ENCODE measurements around the gene PTPRM.

PTPRM gene

DNA sequence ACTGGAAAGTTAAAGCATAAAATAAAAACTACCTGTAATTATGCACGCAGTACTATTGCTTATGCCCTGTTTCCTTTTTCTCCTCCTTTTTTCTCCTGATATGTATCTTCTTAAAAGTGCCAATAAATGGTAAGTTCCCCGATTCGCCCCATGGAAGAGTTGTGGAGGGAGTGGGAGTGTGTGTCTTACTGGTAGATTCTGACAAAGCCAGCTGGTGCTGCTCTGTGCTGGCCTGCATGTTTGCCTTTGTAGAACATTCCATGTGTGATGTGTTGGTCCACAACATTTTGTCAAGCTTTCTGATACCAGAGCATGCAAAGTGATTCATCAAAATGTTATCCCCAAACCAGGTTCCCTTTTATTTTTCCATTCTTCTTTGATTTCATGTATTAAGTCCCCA lies 685.3 kb downstream of the PTPRM start:
- DNase-seq (ENCODE audit: low read depth) = peak; percentile 12
- TF ChIP-seq, protein P1, sequence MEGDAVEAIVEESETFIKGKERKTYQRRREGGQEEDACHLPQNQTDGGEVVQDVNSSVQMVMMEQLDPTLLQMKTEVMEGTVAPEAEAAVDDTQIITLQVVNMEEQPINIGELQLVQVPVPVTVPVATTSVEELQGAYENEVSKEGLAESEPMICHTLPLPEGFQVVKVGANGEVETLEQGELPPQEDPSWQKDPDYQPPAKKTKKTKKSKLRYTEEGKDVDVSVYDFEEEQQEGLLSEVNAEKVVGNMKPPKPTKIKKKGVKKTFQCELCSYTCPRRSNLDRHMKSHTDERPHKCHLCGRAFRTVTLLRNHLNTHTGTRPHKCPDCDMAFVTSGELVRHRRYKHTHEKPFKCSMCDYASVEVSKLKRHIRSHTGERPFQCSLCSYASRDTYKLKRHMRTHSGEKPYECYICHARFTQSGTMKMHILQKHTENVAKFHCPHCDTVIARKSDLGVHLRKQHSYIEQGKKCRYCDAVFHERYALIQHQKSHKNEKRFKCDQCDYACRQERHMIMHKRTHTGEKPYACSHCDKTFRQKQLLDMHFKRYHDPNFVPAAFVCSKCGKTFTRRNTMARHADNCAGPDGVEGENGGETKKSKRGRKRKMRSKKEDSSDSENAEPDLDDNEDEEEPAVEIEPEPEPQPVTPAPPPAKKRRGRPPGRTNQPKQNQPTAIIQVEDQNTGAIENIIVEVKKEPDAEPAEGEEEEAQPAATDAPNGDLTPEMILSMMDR (conservative IDR thresholded peaks at IDR 0.05; ENCODE audit: low read depth, low read length) = no peak
- H3K4me3 ChIP-seq (ENCODE audit: low read depth, low read length) = no peak overlapping the region

DNA sequence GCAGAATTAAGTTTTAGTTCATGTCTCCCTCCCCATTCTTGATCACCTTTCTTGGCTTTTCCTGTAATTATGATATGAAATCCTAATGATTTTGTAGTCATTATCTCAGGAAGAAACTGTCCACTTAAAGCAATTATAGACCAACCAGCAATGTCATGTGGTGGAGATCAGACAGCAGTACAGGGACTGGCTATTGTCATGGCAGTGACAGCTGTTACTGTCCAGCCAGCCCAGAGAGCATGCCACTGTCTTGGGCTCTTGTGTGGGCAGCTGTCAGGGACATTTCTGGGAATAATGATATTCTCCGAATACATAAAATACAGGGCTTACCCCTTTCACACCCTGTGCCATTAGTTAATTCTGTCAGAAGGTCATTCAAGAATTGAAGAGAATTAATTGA lies 686.8 kb downstream of the PTPRM start:
- no peak overlapping the region for H3K4me3 ChIP-seq (ENCODE audit: low read depth, low read length)
- TF ChIP-seq, protein P1 (conservative IDR thresholded peaks at IDR 0.05; ENCODE audit: low read depth, low read length) = no peak
- DNase-seq (ENCODE audit: low read depth) = no peak

DNA sequence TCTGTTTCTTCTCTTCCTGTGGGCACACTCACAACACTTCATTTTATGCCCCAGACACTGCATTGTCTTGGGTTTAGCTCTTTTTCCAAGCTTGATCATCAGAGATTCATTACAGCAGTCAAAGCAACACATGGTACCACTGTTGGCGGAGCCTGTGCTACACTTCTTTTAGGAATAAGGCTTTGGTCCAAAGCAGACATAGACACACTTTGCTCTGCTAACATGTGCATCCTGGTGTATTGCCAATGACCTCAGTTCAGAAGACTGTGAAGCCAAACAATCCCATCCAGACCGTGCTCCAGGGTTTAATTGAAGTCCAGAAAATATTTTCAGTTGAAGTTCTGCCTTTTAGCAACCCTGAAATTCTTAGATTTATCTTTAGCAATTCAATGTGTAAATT lies 687.5 kb downstream of the PTPRM start:
- DNase-seq (ENCODE audit: low read depth) = no peak
- H3K4me3 ChIP-seq (ENCODE audit: low read depth, low read length) = no peak overlapping the region
- TF ChIP-seq, protein P1 (conservative IDR thresholded peaks at IDR 0.05; ENCODE audit: low read depth, low read length) = no peak

DNA sequence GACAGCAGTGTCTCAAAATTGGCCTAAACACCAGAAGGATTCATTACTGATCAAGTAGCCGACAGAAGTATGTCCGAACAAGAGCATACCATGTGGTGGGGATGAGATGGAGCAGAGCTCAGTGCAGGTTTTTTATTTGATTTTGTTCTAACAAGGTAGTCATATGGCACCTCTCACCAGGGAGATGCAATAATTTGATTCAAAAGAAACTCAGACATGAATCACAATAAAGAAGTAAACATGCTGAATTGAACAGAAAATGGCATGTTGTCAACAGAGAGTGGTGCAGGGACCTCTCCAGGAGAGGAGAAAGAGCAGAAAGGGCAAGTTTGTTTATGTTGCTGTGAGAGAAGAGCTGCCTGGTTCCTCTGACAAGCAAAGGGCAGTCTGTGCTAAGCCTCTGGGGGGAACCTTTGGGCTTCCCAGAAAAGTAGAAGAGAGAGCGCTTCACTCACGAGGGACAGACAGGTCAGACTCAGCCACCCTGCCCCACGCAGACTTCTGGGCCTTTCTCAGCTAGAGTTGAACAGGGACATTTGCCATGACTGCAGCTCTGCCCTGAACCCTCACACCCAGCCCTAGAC lies 690.8 kb downstream of the PTPRM start:
- no peak overlapping the region for H3K4me3 ChIP-seq (ENCODE audit: low read depth, low read length)
- peak; percentile 55 for DNase-seq (ENCODE audit: low read depth)
- TF ChIP-seq, protein P1 (conservative IDR thresholded peaks at IDR 0.05; ENCODE audit: low read depth, low read length) = peak; percentile 27

DNA sequence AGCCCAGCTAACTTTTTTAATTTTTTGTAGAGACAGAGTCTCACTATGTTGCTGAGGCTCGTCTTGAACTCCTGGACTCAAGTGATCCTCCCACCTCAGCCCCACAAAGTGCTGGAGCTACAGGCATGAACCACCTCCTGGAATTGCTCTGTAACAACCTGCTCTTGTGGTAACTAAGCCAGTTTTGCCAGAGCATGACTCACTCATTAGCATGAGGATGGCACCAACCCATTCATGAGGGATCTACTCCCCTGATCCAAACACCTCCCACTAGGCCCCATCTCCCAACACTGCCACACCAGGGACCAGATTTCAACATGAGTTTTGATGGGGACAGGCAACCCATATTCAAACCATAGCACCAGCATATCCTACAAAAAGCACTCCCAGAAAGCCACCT lies 693.2 kb downstream of the PTPRM start:
- no peak overlapping the region for H3K4me3 ChIP-seq (ENCODE audit: low read depth, low read length)
- TF ChIP-seq, protein P1 (conservative IDR thresholded peaks at IDR 0.05; ENCODE audit: low read depth, low read length) = no peak
- DNase-seq (ENCODE audit: low read depth) = no peak

DNA sequence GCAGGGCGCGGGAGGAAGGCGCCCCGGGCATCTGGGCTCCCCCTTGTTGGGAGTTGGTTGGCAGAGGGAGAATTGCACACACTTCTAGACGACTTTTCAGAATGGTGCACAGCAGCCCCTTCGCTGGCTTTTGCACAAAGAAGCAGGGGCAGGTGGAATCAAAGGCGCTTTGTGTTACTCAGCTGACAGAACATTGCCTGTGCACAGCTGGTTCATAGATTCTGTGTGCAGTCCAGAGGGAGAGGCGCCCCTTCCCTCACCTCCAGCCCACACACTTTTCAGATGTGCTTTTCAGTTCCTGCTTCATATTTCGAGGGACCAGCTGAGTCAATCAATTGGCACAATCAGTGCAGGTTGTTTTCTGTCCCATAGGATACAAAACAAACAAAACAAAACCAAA lies 693.7 kb downstream of the PTPRM start:
- TF ChIP-seq, protein P1 (conservative IDR thresholded peaks at IDR 0.05; ENCODE audit: low read depth, low read length) = no peak

DNA sequence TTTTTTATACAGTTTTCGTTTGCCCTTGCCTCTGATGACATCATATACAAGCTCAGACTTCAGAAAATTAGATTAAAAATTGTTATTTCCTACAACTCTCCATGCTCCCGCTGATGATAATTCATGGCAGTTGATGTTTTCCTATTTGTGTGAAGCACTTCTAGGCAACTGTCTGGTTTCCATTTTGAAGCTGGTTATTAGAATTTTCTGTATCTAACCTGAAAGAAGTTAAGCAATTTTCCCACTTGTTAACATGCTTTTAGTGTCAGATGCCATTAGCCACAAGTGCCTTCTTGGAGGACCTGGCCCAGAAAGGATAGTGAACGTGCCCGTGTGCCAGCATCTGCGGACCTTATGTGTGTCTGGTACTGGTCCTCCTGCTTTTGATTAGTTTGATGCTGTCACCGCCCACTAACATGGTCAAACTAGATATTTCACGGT lies 694.6 kb downstream of the PTPRM start:
- TF ChIP-seq, protein P1 (conservative IDR thresholded peaks at IDR 0.05; ENCODE audit: low read depth, low read length) = no peak
- DNase-seq (ENCODE audit: low read depth) = no peak
- no peak overlapping the region for H3K4me3 ChIP-seq (ENCODE audit: low read depth, low read length)

More for the DNA sequence above, 693.7 kb downstream of the PTPRM start:
- no peak for DNase-seq (ENCODE audit: low read depth)
- H3K4me3 ChIP-seq (ENCODE audit: low read depth, low read length) = no peak overlapping the region

All from choroid plexus epithelial cell (primary cell).